ENCODE data around the gene WWC1. TPM values are rescaled to one million over a fixed set of nuclear protein-coding genes. Genes with fewer than 3 reads are reported as not detected.

The WWC1 gene
- total RNA-seq, 2 experiments from 2014 or later: 1.0 to 1.3 TPM

DNA sequence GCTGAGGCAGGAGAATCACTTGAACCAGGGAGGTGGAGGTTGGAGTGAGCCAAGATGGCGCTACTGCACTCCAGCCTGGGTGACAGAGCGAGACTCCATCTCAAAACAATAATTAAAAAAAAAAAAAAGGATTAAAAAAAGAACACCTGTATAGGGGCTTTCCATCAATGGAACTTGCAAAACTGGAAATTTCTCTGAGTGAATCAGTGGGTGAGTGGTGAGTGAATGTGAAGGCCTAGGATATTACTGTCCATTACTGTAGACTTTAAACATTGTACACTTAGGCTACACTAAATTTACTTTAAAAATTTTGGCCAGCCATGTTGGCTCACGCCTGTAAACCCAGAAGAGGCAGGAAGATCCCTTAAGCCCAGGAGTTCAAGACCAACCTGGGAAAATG lies 189.2 kb downstream of the WWC1 start:
- Histone ChIP-seq H3K27ac (ENCODE audit: low read depth in 1 of 2, low read length in 2 of 2) (no peak overlapping the region), H3K4me1 (ENCODE audit: insufficient read depth, low read length) (peaks cover 4% of the 10 kb centered on the region), H3K9me3 (ENCODE audit: control insufficient read depth in 1 of 2, insufficient read depth in 1 of 2, low read length in 2 of 2) (no peaks in the 10 kb centered on the region), H3K36me3 (ENCODE audit: insufficient read depth, low read length) (no peaks in the 10 kb centered on the region), H3K27me3 (ENCODE audit: control insufficient read depth in 1 of 2, insufficient read depth in 2 of 2, low read length in 2 of 2) (no peaks in the 10 kb centered on the region), H3K4me3 (ENCODE audit: low read length) (no peak overlapping the region)
- Mint-ChIP-seq H3K4me3 (no peak overlapping the region), H3K27me3 (peaks cover 4% of the 10 kb centered on the region), H3K9me3 (no peaks in the 10 kb centered on the region), H3K4me1 (ENCODE audit: low read depth) (peaks cover 7% of the 10 kb centered on the region), H3K36me3 (ENCODE audit: low read depth) (no peaks in the 10 kb centered on the region), H3K27ac (no peak overlapping the region)
- CTCF ChIA-PET: no interaction called here
- TF ChIP-seq, protein P1, sequence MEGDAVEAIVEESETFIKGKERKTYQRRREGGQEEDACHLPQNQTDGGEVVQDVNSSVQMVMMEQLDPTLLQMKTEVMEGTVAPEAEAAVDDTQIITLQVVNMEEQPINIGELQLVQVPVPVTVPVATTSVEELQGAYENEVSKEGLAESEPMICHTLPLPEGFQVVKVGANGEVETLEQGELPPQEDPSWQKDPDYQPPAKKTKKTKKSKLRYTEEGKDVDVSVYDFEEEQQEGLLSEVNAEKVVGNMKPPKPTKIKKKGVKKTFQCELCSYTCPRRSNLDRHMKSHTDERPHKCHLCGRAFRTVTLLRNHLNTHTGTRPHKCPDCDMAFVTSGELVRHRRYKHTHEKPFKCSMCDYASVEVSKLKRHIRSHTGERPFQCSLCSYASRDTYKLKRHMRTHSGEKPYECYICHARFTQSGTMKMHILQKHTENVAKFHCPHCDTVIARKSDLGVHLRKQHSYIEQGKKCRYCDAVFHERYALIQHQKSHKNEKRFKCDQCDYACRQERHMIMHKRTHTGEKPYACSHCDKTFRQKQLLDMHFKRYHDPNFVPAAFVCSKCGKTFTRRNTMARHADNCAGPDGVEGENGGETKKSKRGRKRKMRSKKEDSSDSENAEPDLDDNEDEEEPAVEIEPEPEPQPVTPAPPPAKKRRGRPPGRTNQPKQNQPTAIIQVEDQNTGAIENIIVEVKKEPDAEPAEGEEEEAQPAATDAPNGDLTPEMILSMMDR (IDR thresholded peaks at IDR 0.05): no peak
- ATAC-seq (ENCODE audit: poor library complexity) (no peak), DNase-seq (no peak)
- POLR2A ChIA-PET: no interaction called here
- intact Hi-C loops (cut with DNase I, micrococcal nuclease): loop anchor here (5.0 to 10.0 kb wide), 2 partner anchors 94 to 188 kb away; partner anchors contain the start of genes PANK3 (in 1 of the 2) and WWC1 (in 1 of the 2)

DNA sequence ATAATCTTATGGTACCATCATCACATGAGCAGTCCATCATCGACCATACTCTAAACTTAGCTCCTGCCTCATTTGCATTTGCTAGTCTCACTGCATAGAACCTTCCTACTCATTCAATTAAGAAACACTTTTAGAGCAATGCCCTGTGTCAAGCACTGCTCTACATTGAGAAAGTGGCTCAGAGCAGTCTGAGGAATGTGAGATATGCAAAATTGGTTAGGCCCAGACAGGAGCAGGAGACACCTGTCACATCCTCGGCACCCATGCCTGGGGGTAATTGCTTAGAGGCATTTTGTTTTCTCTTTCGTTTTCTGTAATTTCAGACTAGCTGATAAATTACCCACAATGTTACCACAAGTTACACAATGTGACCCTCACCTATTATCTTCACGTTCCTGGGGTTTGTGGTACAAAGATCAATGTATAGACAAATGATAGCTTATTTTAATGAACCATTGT lies 189.9 kb downstream of the WWC1 start:
- Mint-ChIP-seq H3K4me3 (peak overlapping the region; percentile 11), H3K36me3 (ENCODE audit: low read depth) (peaks cover 7% of the 10 kb centered on the region), H3K27ac (no peak overlapping the region), H3K27me3 (peaks cover 4% of the 10 kb centered on the region), H3K4me1 (ENCODE audit: low read depth) (peaks cover 15% of the 10 kb centered on the region), H3K9me3 (no peaks in the 10 kb centered on the region)
- Histone ChIP-seq H3K27me3 (ENCODE audit: control insufficient read depth in 1 of 2, insufficient read depth in 2 of 2, low read length in 2 of 2) (no peaks in the 10 kb centered on the region), H3K9me3 (ENCODE audit: control insufficient read depth in 1 of 2, insufficient read depth in 1 of 2, low read length in 2 of 2) (no peaks in the 10 kb centered on the region), H3K36me3 (ENCODE audit: insufficient read depth, low read length) (no peaks in the 10 kb centered on the region), H3K27ac (ENCODE audit: low read depth in 1 of 2, low read length in 2 of 2) (no peak overlapping the region), H3K4me1 (ENCODE audit: insufficient read depth, low read length) (peaks cover 10% of the 10 kb centered on the region), H3K4me3 (ENCODE audit: low read length) (no peak overlapping the region)
- intact Hi-C loops (cut with DNase I, micrococcal nuclease): loop anchor here (5.0 to 10.0 kb wide), 2 partner anchors 93 to 189 kb away; partner anchors contain the start of genes PANK3 (in 1 of the 2) and WWC1 (in 1 of the 2)
- ChIA-PET POLR2A (no interaction called here), CTCF (no interaction called here)
- ATAC-seq (ENCODE audit: poor library complexity): no peak
- TF ChIP-seq, protein P1 (IDR thresholded peaks at IDR 0.05): no peak
- DNase-seq: peak in 3 of 14 experiments; percentile 9 to 38 (median 33)

DNA sequence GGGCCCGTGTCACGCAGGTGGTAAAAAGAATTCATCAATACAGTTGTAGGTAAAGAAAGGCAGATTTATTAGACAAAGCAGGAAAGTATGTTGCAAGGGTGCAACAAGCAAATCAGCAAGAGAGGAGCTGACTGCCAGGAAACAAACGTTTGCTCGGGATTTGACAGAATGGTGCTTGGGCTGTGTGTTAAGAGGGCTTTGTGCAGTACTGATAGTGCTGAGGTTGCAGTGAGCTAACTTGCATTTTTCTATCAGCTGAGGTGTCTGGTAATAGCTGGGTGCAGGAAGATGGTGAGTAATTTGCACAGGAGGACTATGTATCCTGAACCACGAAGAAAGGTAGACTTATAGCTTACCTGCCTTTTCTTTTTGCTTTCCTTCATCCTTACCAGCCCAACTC lies 190.9 kb downstream of the WWC1 start:
- Histone ChIP-seq H3K4me3 (ENCODE audit: low read length) (no peak overlapping the region), H3K9me3 (ENCODE audit: control insufficient read depth in 1 of 2, insufficient read depth in 1 of 2, low read length in 2 of 2) (no peaks in the 10 kb centered on the region), H3K27me3 (ENCODE audit: control insufficient read depth in 1 of 2, insufficient read depth in 2 of 2, low read length in 2 of 2) (no peaks in the 10 kb centered on the region), H3K4me1 (ENCODE audit: insufficient read depth, low read length) (peaks cover 15% of the 10 kb centered on the region), H3K36me3 (ENCODE audit: insufficient read depth, low read length) (no peaks in the 10 kb centered on the region), H3K27ac (ENCODE audit: low read depth in 1 of 2, low read length in 2 of 2) (no peak overlapping the region)
- ChIA-PET POLR2A (no interaction called here), CTCF (no interaction called here)
- H3K4me1 Mint-ChIP-seq (ENCODE audit: low read depth): peaks cover 25% of the 10 kb centered on the region
- peaks cover 17% of the 10 kb centered on the region for H3K36me3 Mint-ChIP-seq (ENCODE audit: low read depth)
- H3K27ac Mint-ChIP-seq: no peak overlapping the region
- DNase-seq: no peak
- intact Hi-C loops (cut with DNase I, micrococcal nuclease): loop anchor here (5.0 to 10.0 kb wide), 2 partner anchors 92 to 190 kb away; partner anchors contain the start of genes PANK3 (in 1 of the 2) and WWC1 (in 1 of the 2)
- TF ChIP-seq, protein P1 (IDR thresholded peaks at IDR 0.05): no peak
- H3K4me3 Mint-ChIP-seq: no peak overlapping the region
- peaks cover 4% of the 10 kb centered on the region for H3K27me3 Mint-ChIP-seq
- no peaks in the 10 kb centered on the region for H3K9me3 Mint-ChIP-seq
- no peak for ATAC-seq (ENCODE audit: poor library complexity)
